Measurements from ENCODE around the gene EXOC3L1. TPM values are rescaled to one million over a fixed set of nuclear protein-coding genes. Genes with fewer than 3 reads are reported as not detected.

Gene EXOC3L1
- total RNA-seq, 4 donors from 2014 or later, result 0.45 to 2.0 (median 1.9) TPM

GRCh38 chr16:67163999-67164558 is 25.9 kb downstream of the EXOC3L1 start:
- no peak for DNase-seq (ENCODE audit: low spot score in 2 of 2)
- Histone ChIP-seq H3K27me3 (no peaks in the 10 kb centered on the region), H3K27ac (peak overlapping the region; percentile 46), H3K4me3 (peak overlapping the region; percentile 44), H3K36me3 (peaks cover 15% of the 10 kb centered on the region), H3K4me1 (peaks cover 67% of the 10 kb centered on the region), H3K9me3 (no peaks in the 10 kb centered on the region)
- TF ChIP-seq, protein P1, sequence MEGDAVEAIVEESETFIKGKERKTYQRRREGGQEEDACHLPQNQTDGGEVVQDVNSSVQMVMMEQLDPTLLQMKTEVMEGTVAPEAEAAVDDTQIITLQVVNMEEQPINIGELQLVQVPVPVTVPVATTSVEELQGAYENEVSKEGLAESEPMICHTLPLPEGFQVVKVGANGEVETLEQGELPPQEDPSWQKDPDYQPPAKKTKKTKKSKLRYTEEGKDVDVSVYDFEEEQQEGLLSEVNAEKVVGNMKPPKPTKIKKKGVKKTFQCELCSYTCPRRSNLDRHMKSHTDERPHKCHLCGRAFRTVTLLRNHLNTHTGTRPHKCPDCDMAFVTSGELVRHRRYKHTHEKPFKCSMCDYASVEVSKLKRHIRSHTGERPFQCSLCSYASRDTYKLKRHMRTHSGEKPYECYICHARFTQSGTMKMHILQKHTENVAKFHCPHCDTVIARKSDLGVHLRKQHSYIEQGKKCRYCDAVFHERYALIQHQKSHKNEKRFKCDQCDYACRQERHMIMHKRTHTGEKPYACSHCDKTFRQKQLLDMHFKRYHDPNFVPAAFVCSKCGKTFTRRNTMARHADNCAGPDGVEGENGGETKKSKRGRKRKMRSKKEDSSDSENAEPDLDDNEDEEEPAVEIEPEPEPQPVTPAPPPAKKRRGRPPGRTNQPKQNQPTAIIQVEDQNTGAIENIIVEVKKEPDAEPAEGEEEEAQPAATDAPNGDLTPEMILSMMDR (IDR thresholded peaks at IDR 0.05), result no peak
- WGBS, result 2% methylated on average over 24 of the region's 34 CpGs

- WGBS, result 11% methylated on average over 88 of the region's 99 CpGs
- no peak for DNase-seq (ENCODE audit: low spot score in 2 of 2)
- TF ChIP-seq, protein P1 (IDR thresholded peaks at IDR 0.05), result no peak
- TF ChIP-seq POLR2A (IDR thresholded peaks at IDR 0.05) (no peak), POLR2AphosphoS5 (IDR thresholded peaks at IDR 0.05) (no peak), EP300 (IDR thresholded peaks at IDR 0.05) (no peak)
- Histone ChIP-seq H3K9me3 (no peaks in the 10 kb centered on the region), H3K4me3 (peak overlapping the region; percentile 44), H3K27me3 (no peaks in the 10 kb centered on the region), H3K27ac (peak overlapping the region; percentile 46), H3K36me3 (peaks cover 15% of the 10 kb centered on the region), H3K4me1 (peaks cover 70% of the 10 kb centered on the region)
These were observed 26.6 kb downstream of the EXOC3L1 start for GRCh38 chr16:67163164-67163998.

DNA sequence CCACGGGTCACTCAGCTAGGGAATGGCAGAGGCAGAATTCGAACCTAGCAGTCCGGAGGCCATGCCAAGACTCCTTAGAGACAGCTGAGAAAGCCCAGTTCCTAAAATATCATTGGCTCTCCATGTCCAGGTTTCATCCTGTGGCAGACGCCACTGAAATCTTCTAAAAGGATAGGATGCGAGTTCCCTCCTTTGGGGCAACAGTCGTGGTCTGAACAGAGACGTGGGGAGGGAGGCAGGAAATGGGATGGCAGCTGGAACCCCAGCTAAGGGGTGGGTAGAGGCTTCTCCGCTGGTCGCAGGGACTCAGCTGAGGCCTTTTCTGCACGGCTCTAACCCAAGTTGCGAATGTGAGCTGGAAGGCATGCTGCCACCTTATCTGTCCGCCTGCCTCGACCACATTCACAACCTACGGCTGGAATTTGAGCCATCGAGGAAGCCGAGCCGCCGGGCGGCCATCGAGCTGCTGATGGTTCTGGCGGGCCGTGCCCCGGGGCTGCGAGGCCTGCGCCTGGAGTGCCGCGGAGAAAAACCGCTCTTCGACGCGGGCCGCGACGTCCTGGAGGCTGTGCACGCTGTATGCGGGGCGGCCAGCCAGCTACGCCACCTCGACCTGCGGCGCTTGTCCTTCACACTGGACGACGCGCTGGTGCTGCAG is 27.3 kb downstream of the EXOC3L1 start:
- Histone ChIP-seq H3K27me3 (no peaks in the 10 kb centered on the region), H3K4me1 (peaks cover 75% of the 10 kb centered on the region), H3K4me3 (peak overlapping the region; percentile 44), H3K9me3 (no peaks in the 10 kb centered on the region), H3K27ac (peak overlapping the region; percentile 46), H3K36me3 (peaks cover 15% of the 10 kb centered on the region)
- 49% methylated on average over 27 of the region's 44 CpGs for WGBS
- TF ChIP-seq POLR2AphosphoS5 (IDR thresholded peaks at IDR 0.05) (no peak), POLR2A (IDR thresholded peaks at IDR 0.05) (no peak), EP300 (IDR thresholded peaks at IDR 0.05) (no peak)
- TF ChIP-seq, protein P1 (IDR thresholded peaks at IDR 0.05), result no peak
- no peak for DNase-seq (ENCODE audit: low spot score in 2 of 2)

DNA sequence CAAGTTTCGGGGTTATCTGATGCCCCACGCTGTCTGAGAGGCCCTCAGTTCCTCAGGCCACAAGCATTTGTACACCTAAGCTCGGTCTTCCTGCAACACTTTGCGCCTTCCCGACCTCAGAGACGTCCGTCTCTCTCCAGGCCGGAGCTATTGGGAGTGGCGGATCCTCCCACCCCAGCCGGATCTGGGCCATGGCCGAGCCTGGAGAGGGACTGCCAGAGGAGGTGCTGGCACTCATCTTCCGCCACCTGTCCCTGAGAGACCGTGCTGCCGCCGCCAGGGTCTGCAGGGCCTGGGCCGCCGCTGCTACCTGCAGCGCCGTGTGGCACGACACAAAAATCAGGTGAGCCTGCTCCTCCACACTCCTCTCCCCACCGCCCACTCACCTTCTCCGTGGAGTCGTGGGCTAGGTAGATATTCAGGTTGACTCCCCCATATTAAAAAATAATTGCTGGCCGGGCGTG is 28.3 kb downstream of the EXOC3L1 start:
- no peak overlapping the region for H3K27ac ChIP-seq
- H3K36me3 ChIP-seq, result peaks cover 5% of the 10 kb centered on the region
- H3K4me3 ChIP-seq, result peak overlapping the region; percentile 91
- peaks cover 75% of the 10 kb centered on the region for H3K4me1 ChIP-seq
- DNase-seq (ENCODE audit: low spot score in 2 of 2), result no peak
- H3K27me3 ChIP-seq, result no peaks in the 10 kb centered on the region
- TF ChIP-seq POLR2A (IDR thresholded peaks at IDR 0.05) (no peak), POLR2AphosphoS5 (IDR thresholded peaks at IDR 0.05) (no peak), EP300 (IDR thresholded peaks at IDR 0.05) (no peak)
- TF ChIP-seq, protein P1 (IDR thresholded peaks at IDR 0.05), result no peak
- 61% methylated on average over 21 of the region's 25 CpGs for WGBS
- H3K9me3 ChIP-seq, result no peaks in the 10 kb centered on the region
